ENCODE results near the gene MED4. TPM values are rescaled to one million over a fixed set of nuclear protein-coding genes. Genes with fewer than 3 reads are reported as not detected.
A peak's percentile ranks its signal among the peaks of the same experiment; 100 is the strongest.

MED4 gene
- total RNA-seq, 1 experiment from 2014 or later, result 50.6 TPM

DNA sequence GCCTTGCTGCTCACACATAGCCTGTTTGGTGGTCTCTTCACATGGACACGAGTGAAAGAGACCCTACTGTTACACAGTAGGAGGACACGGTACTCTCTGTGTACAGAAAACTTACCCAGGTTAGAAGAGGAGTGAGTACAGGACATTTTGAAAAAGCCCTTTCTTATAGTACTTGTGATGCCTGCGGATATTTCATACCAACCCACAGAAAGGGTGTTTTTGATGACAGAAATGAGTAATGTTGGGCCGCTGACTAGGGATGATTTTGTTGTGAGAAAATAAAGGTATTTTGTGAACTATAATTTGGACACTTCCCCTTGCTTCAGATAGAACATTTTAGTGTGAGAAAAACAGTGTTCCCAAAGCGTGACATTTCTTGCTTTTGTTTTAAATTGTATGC lies 39.2 kb downstream of the MED4 start:
- no peak overlapping the region for H2AFZ ChIP-seq (ENCODE audit: low read length)
- H3K9me3 Mint-ChIP-seq, result peaks cover 46% of the 10 kb centered on the region in 2 experiments

More for the DNA sequence above, 39.2 kb downstream of the MED4 start:
- Mint-ChIP-seq H3K4me3 (no peak overlapping the region), H3K36me3 (ENCODE audit: insufficient read depth in 1 of 3, low read depth in 3 of 3) (peaks cover 66 to 81% (median 80%) of the 10 kb centered on the region in 3 experiments), H3K27me3 (ENCODE audit: low read depth) (peaks cover 2% of the 10 kb centered on the region; the same call in 1 of the 2 replicates), H3K4me1 (peaks cover 0 to 12% of the 10 kb centered on the region in 2 experiments; a peak in 2 of 4 replicates), H3K27ac (peak overlapping the region in 1 of 3 experiments; percentile 26; a peak in 1 of 7 replicates)
- Histone ChIP-seq H4K20me1 (ENCODE audit: control insufficient read depth, insufficient read depth, insufficient read length) (no peaks in the 10 kb centered on the region), H3T11ph (ENCODE audit: low read length) (no peak overlapping the region), H3K79me2 (ENCODE audit: insufficient read depth, low read length) (no peaks in the 10 kb centered on the region), H4K8ac (replicated peaks; ENCODE audit: insufficient read length, low read depth, low read length) (no peak overlapping the region), H2BK15ac (ENCODE audit: low read depth, low read length) (no peak overlapping the region), H3K23ac (ENCODE audit: insufficient read length, low read depth, low read length) (no peak overlapping the region), H3K18ac (ENCODE audit: insufficient read length, low read depth, low read length) (no peak overlapping the region), H3K4me2 (ENCODE audit: insufficient read depth, insufficient read length, low read length) (no peak overlapping the region), H3K14ac (ENCODE audit: insufficient read depth, low read length) (no peak overlapping the region), H3K9ac (ENCODE audit: extremely low read depth, insufficient read length, low read length) (no peak overlapping the region), H3K27ac (ENCODE audit: insufficient read length, low read depth, low read length) (no peak overlapping the region), H3K9me3 (ENCODE audit: control insufficient read depth, low read depth, low read length) (no peaks in the 10 kb centered on the region), H3K79me1 (ENCODE audit: insufficient read depth, low read depth, low read length, poor library complexity, severe bottlenecking) (no peaks in the 10 kb centered on the region), H2AK5ac (ENCODE audit: insufficient read length, low read length) (no peak overlapping the region), H2BK120ac (ENCODE audit: low read depth, low read length, poor library complexity, severe bottlenecking) (no peak overlapping the region), H3K4ac (ENCODE audit: low read depth, low read length) (no peak overlapping the region), H3K27me3 (ENCODE audit: insufficient read depth, low read length) (no peaks in the 10 kb centered on the region), H4K5ac (ENCODE audit: insufficient read length, low read depth, low read length) (no peak overlapping the region), H2BK5ac (ENCODE audit: insufficient read length, low read length) (no peak overlapping the region), H3K56ac (ENCODE audit: insufficient read length, low read depth, low read length) (no peak overlapping the region), H3K23me2 (ENCODE audit: insufficient read length, low read depth, low read length, poor library complexity, severe bottlenecking) (no peaks in the 10 kb centered on the region), H2BK20ac (ENCODE audit: low read depth, low read length, poor library complexity, severe bottlenecking) (no peak overlapping the region), H3K4me1 (ENCODE audit: insufficient read depth, low read length) (no peaks in the 10 kb centered on the region), H4K91ac (ENCODE audit: insufficient read length, low read depth, low read length) (no peak overlapping the region), H2BK12ac (ENCODE audit: insufficient read length, low read depth, low read length) (no peak overlapping the region)
- no CpG with 5 or more reads among the region's 5 CpGs for WGBS (ENCODE audit: extremely low coverage, insufficient read length, low lambda C conversion rate)
- no peak for DNase-seq
- TF ChIP-seq, protein P1, sequence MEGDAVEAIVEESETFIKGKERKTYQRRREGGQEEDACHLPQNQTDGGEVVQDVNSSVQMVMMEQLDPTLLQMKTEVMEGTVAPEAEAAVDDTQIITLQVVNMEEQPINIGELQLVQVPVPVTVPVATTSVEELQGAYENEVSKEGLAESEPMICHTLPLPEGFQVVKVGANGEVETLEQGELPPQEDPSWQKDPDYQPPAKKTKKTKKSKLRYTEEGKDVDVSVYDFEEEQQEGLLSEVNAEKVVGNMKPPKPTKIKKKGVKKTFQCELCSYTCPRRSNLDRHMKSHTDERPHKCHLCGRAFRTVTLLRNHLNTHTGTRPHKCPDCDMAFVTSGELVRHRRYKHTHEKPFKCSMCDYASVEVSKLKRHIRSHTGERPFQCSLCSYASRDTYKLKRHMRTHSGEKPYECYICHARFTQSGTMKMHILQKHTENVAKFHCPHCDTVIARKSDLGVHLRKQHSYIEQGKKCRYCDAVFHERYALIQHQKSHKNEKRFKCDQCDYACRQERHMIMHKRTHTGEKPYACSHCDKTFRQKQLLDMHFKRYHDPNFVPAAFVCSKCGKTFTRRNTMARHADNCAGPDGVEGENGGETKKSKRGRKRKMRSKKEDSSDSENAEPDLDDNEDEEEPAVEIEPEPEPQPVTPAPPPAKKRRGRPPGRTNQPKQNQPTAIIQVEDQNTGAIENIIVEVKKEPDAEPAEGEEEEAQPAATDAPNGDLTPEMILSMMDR (conservative IDR thresholded peaks at IDR 0.05), result no peak
